ENCODE data around the gene ATP7A. TPM values are rescaled to one million over a fixed set of nuclear protein-coding genes. Genes with fewer than 3 reads are reported as not detected.

ATP7A gene
- total RNA-seq, 3 donors from 2014 or later (not counting 1 experiment from before 2014, with no cell fraction given): 18.8 to 24.3 (median 21.5) TPM

DNA sequence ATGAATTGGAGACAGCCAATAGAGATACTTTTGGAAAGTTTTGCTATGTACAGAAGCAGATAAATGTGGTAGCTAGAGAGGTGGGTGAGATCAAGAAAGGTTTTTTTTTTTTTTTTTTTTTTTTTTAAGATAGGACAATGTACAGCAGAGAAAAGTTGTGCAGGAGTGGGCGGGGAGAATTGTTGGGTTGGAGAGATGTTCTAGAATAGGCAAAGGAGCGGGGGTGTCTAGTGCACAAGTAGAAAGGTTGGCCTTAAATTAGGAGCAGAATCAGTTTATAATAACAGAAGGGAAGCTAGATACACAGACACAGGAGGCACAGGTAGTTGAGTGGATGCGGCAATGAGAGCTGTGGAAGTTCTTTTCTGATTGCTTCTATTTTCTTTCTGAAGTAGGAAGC lies 127.4 kb downstream of the ATP7A start:
- H3K36me3 ChIP-seq (ENCODE audit: control insufficient read depth, insufficient read depth, low read length): peaks cover 6% of the 10 kb centered on the region

DNA sequence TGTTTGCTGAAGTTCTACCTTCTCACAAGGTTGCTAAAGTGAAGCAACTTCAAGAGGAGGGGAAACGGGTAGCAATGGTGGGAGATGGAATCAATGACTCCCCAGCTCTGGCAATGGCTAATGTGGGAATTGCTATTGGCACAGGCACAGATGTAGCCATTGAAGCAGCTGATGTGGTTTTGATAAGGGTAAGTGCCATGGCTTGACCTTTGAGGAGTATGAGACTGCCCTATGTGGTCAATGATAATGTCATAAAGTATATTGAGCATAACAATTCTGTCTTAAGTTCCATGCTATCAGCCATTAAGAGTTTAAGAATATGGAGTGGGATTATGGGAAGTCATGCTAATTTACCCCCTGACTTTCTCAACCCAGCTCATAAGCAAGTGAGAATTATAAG lies 132.1 kb downstream of the ATP7A start:
- DNase-seq (no peak), ATAC-seq (no peak)
- no peak overlapping the region for H3K4me3 Mint-ChIP-seq
- no peaks in the 10 kb centered on the region for H3K4me1 Mint-ChIP-seq
- Histone ChIP-seq H3K9me3 (ENCODE audit: control insufficient read depth, insufficient read depth, low read length) (no peaks in the 10 kb centered on the region), H3K4me3 (ENCODE audit: low read length) (no peak overlapping the region), H3K4me1 (ENCODE audit: control insufficient read depth, insufficient read depth, low read length) (no peaks in the 10 kb centered on the region), H3K36me3 (ENCODE audit: control insufficient read depth, insufficient read depth, low read length) (peaks cover 8% of the 10 kb centered on the region), H3K27ac (ENCODE audit: low read length) (no peak overlapping the region), H3K27me3 (ENCODE audit: control insufficient read depth, insufficient read depth, low read length) (no peaks in the 10 kb centered on the region)
- no peaks in the 10 kb centered on the region for H3K36me3 Mint-ChIP-seq
- no peaks in the 10 kb centered on the region for H3K27me3 Mint-ChIP-seq (ENCODE audit: low read depth in 2 of 2)
- no peaks in the 10 kb centered on the region for H3K9me3 Mint-ChIP-seq
- intact Hi-C loops (cut with micrococcal nuclease): no loop called here
- 100% methylated on average over 1 of the region's 1 CpG for WGBS (ENCODE audit: insufficient coverage)
- TF ChIP-seq, protein P1, sequence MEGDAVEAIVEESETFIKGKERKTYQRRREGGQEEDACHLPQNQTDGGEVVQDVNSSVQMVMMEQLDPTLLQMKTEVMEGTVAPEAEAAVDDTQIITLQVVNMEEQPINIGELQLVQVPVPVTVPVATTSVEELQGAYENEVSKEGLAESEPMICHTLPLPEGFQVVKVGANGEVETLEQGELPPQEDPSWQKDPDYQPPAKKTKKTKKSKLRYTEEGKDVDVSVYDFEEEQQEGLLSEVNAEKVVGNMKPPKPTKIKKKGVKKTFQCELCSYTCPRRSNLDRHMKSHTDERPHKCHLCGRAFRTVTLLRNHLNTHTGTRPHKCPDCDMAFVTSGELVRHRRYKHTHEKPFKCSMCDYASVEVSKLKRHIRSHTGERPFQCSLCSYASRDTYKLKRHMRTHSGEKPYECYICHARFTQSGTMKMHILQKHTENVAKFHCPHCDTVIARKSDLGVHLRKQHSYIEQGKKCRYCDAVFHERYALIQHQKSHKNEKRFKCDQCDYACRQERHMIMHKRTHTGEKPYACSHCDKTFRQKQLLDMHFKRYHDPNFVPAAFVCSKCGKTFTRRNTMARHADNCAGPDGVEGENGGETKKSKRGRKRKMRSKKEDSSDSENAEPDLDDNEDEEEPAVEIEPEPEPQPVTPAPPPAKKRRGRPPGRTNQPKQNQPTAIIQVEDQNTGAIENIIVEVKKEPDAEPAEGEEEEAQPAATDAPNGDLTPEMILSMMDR (IDR thresholded peaks at IDR 0.05): no peak
- no peak overlapping the region for H3K27ac Mint-ChIP-seq

More for the DNA sequence above, 127.4 kb downstream of the ATP7A start:
- H3K9me3 ChIP-seq (ENCODE audit: control insufficient read depth, insufficient read depth, low read length): no peaks in the 10 kb centered on the region
- 99% methylated on average over 3 of the region's 3 CpGs for WGBS (ENCODE audit: insufficient coverage)
- Mint-ChIP-seq H3K9me3 (no peaks in the 10 kb centered on the region), H3K27ac (peak overlapping the region in 1 of 2 donors; percentile 50), H3K4me1 (no peaks in the 10 kb centered on the region), H3K27me3 (ENCODE audit: low read depth in 2 of 2) (no peaks in the 10 kb centered on the region), H3K36me3 (no peaks in the 10 kb centered on the region), H3K4me3 (no peak overlapping the region)
- intact Hi-C loops (cut with micrococcal nuclease): no loop called here
- TF ChIP-seq, protein P1 (IDR thresholded peaks at IDR 0.05): no peak
- ATAC-seq: no peak
- H3K4me3 ChIP-seq (ENCODE audit: low read length): no peak overlapping the region
- H3K4me1 ChIP-seq (ENCODE audit: control insufficient read depth, insufficient read depth, low read length): no peaks in the 10 kb centered on the region
- H3K27me3 ChIP-seq (ENCODE audit: control insufficient read depth, insufficient read depth, low read length): no peaks in the 10 kb centered on the region
- H3K27ac ChIP-seq (ENCODE audit: low read length): no peak overlapping the region
- DNase-seq: no peak

DNA sequence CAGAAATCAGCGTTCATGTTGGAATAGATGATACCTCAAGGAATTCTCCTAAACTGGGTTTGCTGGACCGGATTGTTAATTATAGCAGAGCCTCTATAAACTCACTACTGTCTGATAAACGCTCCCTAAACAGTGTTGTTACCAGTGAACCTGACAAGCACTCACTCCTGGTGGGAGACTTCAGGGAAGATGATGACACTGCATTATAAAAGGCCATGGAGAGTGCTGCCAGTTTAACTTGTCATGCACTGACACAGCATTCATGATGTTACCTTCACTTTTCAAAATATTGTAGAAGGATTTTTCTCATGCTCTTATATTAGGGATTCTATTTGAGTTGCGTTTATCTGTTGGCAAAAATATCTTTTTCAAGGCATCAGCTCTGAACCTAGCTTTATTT lies 135.9 kb downstream of the ATP7A start:
- Histone ChIP-seq H3K27ac (ENCODE audit: low read length) (no peak overlapping the region), H3K36me3 (ENCODE audit: control insufficient read depth, insufficient read depth, low read length) (peaks cover 8% of the 10 kb centered on the region), H3K9me3 (ENCODE audit: control insufficient read depth, insufficient read depth, low read length) (no peaks in the 10 kb centered on the region), H3K4me1 (ENCODE audit: control insufficient read depth, insufficient read depth, low read length) (no peaks in the 10 kb centered on the region), H3K27me3 (ENCODE audit: control insufficient read depth, insufficient read depth, low read length) (no peaks in the 10 kb centered on the region), H3K4me3 (ENCODE audit: low read length) (no peak overlapping the region)
- no peak for ATAC-seq
- Mint-ChIP-seq H3K4me3 (no peak overlapping the region), H3K36me3 (no peaks in the 10 kb centered on the region), H3K27ac (no peak overlapping the region), H3K4me1 (no peaks in the 10 kb centered on the region), H3K27me3 (ENCODE audit: low read depth in 2 of 2) (no peaks in the 10 kb centered on the region), H3K9me3 (no peaks in the 10 kb centered on the region)
- intact Hi-C loops (cut with micrococcal nuclease): no loop called here
- no peak for DNase-seq
- TF ChIP-seq, protein P1 (IDR thresholded peaks at IDR 0.05): no peak
- WGBS (ENCODE audit: insufficient coverage): 93% methylated on average over 3 of the region's 4 CpGs

DNA sequence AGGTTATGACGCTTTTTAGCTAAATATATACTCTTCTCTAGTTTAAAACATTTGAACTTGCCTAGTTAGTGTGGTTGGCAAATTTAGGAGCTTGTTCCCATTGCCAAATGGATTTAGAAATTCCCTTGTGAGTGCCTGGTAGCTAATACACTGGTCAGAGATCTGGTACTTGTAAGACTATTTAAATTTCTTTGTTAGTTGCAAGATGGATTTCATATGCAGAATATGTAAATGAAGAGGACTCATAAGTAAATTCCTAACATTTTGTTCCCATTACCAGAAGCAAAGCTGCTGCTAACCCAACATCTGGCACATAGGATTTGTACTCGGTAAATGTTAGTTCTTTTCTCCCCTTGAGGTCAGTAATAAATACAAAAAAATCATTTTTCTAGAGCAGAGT lies 137.6 kb downstream of the ATP7A start:
- Histone ChIP-seq H3K4me1 (ENCODE audit: control insufficient read depth, insufficient read depth, low read length) (no peaks in the 10 kb centered on the region), H3K9me3 (ENCODE audit: control insufficient read depth, insufficient read depth, low read length) (no peaks in the 10 kb centered on the region), H3K27ac (ENCODE audit: low read length) (no peak overlapping the region), H3K4me3 (ENCODE audit: low read length) (no peak overlapping the region), H3K36me3 (ENCODE audit: control insufficient read depth, insufficient read depth, low read length) (peaks cover 6% of the 10 kb centered on the region), H3K27me3 (ENCODE audit: control insufficient read depth, insufficient read depth, low read length) (no peaks in the 10 kb centered on the region)
- TF ChIP-seq, protein P1 (IDR thresholded peaks at IDR 0.05): no peak
- H3K9me3 Mint-ChIP-seq: no peaks in the 10 kb centered on the region
- no peak for DNase-seq
- H3K27me3 Mint-ChIP-seq (ENCODE audit: low read depth in 2 of 2): no peaks in the 10 kb centered on the region
- intact Hi-C loops (cut with micrococcal nuclease): no loop called here
- no peak overlapping the region for H3K27ac Mint-ChIP-seq
- ATAC-seq: no peak
- no CpG with 5 or more reads among the region's 2 CpGs for WGBS (ENCODE audit: insufficient coverage)
- H3K36me3 Mint-ChIP-seq: no peaks in the 10 kb centered on the region
- H3K4me3 Mint-ChIP-seq: no peak overlapping the region
- H3K4me1 Mint-ChIP-seq: no peaks in the 10 kb centered on the region

Measured in natural killer cell (primary cell).